Epithelial cell of proximal tubule (primary cell): Measurements from ENCODE around the gene CCL1. TPM values are rescaled to one million over a fixed set of nuclear protein-coding genes. Genes with fewer than 3 reads are reported as not detected.

Experiments used
- DNase-seq: peaks from one replicate; pipeline ENCODE4 v3.0.0-alpha.2; 2011; ENCODE audit warnings: low read depth
- H3K4me3 ChIP-seq: 2 replicates; pipeline ENCODE4 v1.5.1; 2011; ENCODE audit warnings: low read depth, mild to moderate bottlenecking, low read length
- total RNA-seq: library from RNA; depleted of rRNA; stranded (reverse); fragments of >200 nt; gene quantifications from 2 replicates; pipeline ENCODE4 v1.2.3, GENCODE V29; 2015
- TF ChIP-seq, protein P1 (sequence below): conservative IDR thresholded peaks from 2 replicates; pipeline ENCODE4 v1.5.1; 2012; ENCODE audit warnings: low read depth, mild to moderate bottlenecking, low read length

CCL1 gene
- total RNA-seq, 1 donor from 2014 or later: not detected

DNA sequence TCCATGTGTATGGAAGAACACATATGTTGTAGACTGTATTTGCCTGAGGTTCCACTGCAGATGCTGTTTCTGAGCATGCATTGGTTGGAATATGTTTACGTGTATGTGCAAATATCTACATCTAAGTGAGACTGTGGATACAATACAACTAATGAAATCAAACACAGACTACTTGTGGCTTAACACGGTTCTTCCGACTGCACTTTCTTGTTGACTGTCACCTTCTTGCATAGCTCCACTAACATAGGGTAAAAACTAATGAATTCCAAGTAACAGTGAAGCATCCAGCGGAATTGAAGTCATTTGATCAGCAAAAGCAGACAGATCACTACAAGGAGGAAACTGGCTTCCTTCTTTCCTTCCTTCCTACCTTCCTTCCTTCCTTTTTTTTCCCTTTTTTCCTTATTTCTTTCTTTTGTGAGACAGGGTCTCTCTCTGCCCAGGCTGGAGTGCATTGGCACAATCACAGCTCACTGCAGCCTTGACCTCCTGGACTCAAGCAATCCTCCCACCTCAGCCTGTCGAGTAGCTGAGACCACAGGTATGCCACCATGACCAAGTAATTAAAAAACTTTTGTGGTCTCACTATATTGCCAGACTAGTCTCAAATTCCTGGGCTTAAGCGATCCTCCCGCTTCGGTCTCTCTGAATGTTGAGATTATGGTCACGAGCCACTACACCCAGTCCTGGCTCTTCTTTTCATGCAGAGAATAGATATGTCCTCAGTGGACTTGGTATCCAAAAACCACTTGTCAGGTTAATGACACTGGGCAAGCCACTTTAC, 22.0 kb upstream of the CCL1 start:
- no peak overlapping the region for H3K4me3 ChIP-seq
- no peak for DNase-seq
- TF ChIP-seq, protein P1, sequence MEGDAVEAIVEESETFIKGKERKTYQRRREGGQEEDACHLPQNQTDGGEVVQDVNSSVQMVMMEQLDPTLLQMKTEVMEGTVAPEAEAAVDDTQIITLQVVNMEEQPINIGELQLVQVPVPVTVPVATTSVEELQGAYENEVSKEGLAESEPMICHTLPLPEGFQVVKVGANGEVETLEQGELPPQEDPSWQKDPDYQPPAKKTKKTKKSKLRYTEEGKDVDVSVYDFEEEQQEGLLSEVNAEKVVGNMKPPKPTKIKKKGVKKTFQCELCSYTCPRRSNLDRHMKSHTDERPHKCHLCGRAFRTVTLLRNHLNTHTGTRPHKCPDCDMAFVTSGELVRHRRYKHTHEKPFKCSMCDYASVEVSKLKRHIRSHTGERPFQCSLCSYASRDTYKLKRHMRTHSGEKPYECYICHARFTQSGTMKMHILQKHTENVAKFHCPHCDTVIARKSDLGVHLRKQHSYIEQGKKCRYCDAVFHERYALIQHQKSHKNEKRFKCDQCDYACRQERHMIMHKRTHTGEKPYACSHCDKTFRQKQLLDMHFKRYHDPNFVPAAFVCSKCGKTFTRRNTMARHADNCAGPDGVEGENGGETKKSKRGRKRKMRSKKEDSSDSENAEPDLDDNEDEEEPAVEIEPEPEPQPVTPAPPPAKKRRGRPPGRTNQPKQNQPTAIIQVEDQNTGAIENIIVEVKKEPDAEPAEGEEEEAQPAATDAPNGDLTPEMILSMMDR: no peak

GRCh38 chr17:34384271-34384670, 21.2 kb upstream of the CCL1 start:
- no peak overlapping the region for H3K4me3 ChIP-seq
- no peak for DNase-seq
- TF ChIP-seq, protein P1: no peak

- TF ChIP-seq, protein P1: no peak
- no peak for DNase-seq
- no peak overlapping the region for H3K4me3 ChIP-seq
Measured at GRCh38 chr17:34383216-34383615, 20.2 kb upstream of the CCL1 start.

- DNase-seq: no peak
- TF ChIP-seq, protein P1: no peak
- H3K4me3 ChIP-seq: no peak overlapping the region
Measured at GRCh38 chr17:34382621-34383124, 19.6 kb upstream of the CCL1 start.

GRCh38 chr17:34379868-34380267, 16.8 kb upstream of the CCL1 start:
- no peak for DNase-seq
- H3K4me3 ChIP-seq: no peak overlapping the region
- TF ChIP-seq, protein P1: no peak

DNA sequence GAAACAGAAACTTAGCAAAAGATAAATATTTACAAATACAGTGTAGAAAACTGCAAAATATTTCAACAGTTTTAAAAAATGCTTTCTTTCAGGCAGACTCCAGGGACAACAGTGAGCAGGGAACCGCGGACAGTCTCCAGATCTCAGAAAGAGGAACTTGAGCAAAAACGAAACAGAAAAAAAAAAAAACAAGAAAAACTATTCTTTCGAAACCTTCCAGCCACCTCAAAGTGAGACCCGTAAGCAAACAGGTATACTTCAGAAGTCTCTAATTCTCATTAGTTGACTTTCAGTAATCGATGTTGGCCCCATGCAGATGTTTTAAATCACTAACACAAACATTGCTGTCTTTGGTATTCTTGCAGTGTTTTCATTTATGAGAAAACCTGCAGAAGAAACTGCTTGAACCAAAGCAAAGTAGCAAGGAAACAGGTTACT, 15.7 kb upstream of the CCL1 start:
- no peak for DNase-seq
- TF ChIP-seq, protein P1: no peak
- no peak overlapping the region for H3K4me3 ChIP-seq
